Adipocyte (in vitro differentiated cells): ENCODE measurements around the gene PPP2R5E.

ENCODE experiments used
- DNase-seq: peaks from one replicate; pipeline ENCODE4 v3.0.0-alpha.2; 2015; ENCODE audit warnings: low read depth
- H3K27me3 ChIP-seq: replicated peaks from 2 replicates; pipeline ENCODE4 v1.7.0; 2013; ENCODE audit warnings: mild to moderate bottlenecking, low read length, moderate library complexity; ENCODE audit not compliant: control insufficient read depth, insufficient read depth
- H3K36me3 ChIP-seq: 2 replicates; pipeline ENCODE4 v1.7.0; 2013; ENCODE audit warnings: low read length, mild to moderate bottlenecking, moderate library complexity; ENCODE audit not compliant: control insufficient read depth, insufficient read depth, severe bottlenecking
- H3K4me1 ChIP-seq: 2 replicates; pipeline ENCODE4 v1.7.0; 2013; ENCODE audit warnings: mild to moderate bottlenecking, low read length, moderate library complexity; ENCODE audit not compliant: control insufficient read depth, insufficient read depth
- H3K4me3 ChIP-seq: 2 replicates; pipeline ENCODE4 v1.7.0; 2013; ENCODE audit warnings: mild to moderate bottlenecking, low read length, moderate library complexity
- H3K9ac ChIP-seq: 2 replicates; pipeline ENCODE4 v1.7.0; 2013; ENCODE audit warnings: mild to moderate bottlenecking, low read length, moderate library complexity
- H3K9me3 ChIP-seq: 2 replicates; pipeline ENCODE4 v1.7.0; 2013; ENCODE audit warnings: mild to moderate bottlenecking, low read length, moderate library complexity; ENCODE audit not compliant: control insufficient read depth

The PPP2R5E gene

GRCh38 chr14:63401646-63402045, 141.5 kb downstream of the PPP2R5E start:
- no peaks in the 10 kb centered on the region for H3K27me3 ChIP-seq
- peaks cover 5% of the 10 kb centered on the region for H3K36me3 ChIP-seq
- no peak for DNase-seq
- no peak overlapping the region for H3K9ac ChIP-seq
- no peaks in the 10 kb centered on the region for H3K9me3 ChIP-seq
- no peak overlapping the region for H3K4me3 ChIP-seq
- H3K4me1 ChIP-seq: no peaks in the 10 kb centered on the region

GRCh38 chr14:63398952-63399351, 144.2 kb downstream of the PPP2R5E start:
- Histone ChIP-seq H3K9ac (no peak overlapping the region), H3K4me3 (no peak overlapping the region), H3K36me3 (peaks cover 5% of the 10 kb centered on the region), H3K9me3 (no peaks in the 10 kb centered on the region), H3K4me1 (peaks cover 5% of the 10 kb centered on the region), H3K27me3 (no peaks in the 10 kb centered on the region)
- no peak for DNase-seq

GRCh38 chr14:63394841-63395240, 148.3 kb downstream of the PPP2R5E start:
- no peak for DNase-seq
- H3K9ac ChIP-seq: no peak overlapping the region
- no peak overlapping the region for H3K4me3 ChIP-seq
- peaks cover 20% of the 10 kb centered on the region for H3K36me3 ChIP-seq
- H3K9me3 ChIP-seq: no peaks in the 10 kb centered on the region
- peaks cover 5% of the 10 kb centered on the region for H3K4me1 ChIP-seq
- no peaks in the 10 kb centered on the region for H3K27me3 ChIP-seq

- Histone ChIP-seq H3K4me3 (no peak overlapping the region), H3K36me3 (peaks cover 20% of the 10 kb centered on the region), H3K9ac (no peak overlapping the region), H3K4me1 (peaks cover 5% of the 10 kb centered on the region), H3K9me3 (no peaks in the 10 kb centered on the region), H3K27me3 (no peaks in the 10 kb centered on the region)
- no peak for DNase-seq
These were observed 148.7 kb downstream of the PPP2R5E start for GRCh38 chr14:63394432-63394831.

GRCh38 chr14:63393012-63393411, 150.2 kb downstream of the PPP2R5E start:
- no peaks in the 10 kb centered on the region for H3K9me3 ChIP-seq
- H3K4me1 ChIP-seq: peaks cover 5% of the 10 kb centered on the region
- no peaks in the 10 kb centered on the region for H3K27me3 ChIP-seq
- H3K36me3 ChIP-seq: peaks cover 16% of the 10 kb centered on the region
- no peak overlapping the region for H3K9ac ChIP-seq
- no peak overlapping the region for H3K4me3 ChIP-seq
- no peak for DNase-seq

- Histone ChIP-seq H3K9me3 (no peaks in the 10 kb centered on the region), H3K36me3 (peaks cover 20% of the 10 kb centered on the region)
These were observed 150.9 kb downstream of the PPP2R5E start for GRCh38 chr14:63392236-63392635.

GRCh38 chr14:63388766-63389431, 154.3 kb downstream of the PPP2R5E start:
- no peaks in the 10 kb centered on the region for H3K9me3 ChIP-seq
- no peaks in the 10 kb centered on the region for H3K4me1 ChIP-seq
- H3K4me3 ChIP-seq: no peak overlapping the region
- no peak overlapping the region for H3K9ac ChIP-seq
- no peaks in the 10 kb centered on the region for H3K27me3 ChIP-seq
- DNase-seq: peak; percentile 79
- peaks cover 40% of the 10 kb centered on the region for H3K36me3 ChIP-seq

More at GRCh38 chr14:63392236-63392635, 150.9 kb downstream of the PPP2R5E start:
- DNase-seq: peak; percentile 7
- H3K9ac ChIP-seq: no peak overlapping the region
- H3K27me3 ChIP-seq: no peaks in the 10 kb centered on the region
- H3K4me3 ChIP-seq: no peak overlapping the region
- peaks cover 5% of the 10 kb centered on the region for H3K4me1 ChIP-seq

- no peak overlapping the region for H3K4me3 ChIP-seq
- no peak overlapping the region for H3K9ac ChIP-seq
- H3K9me3 ChIP-seq: no peaks in the 10 kb centered on the region
- H3K4me1 ChIP-seq: no peaks in the 10 kb centered on the region
- DNase-seq: no peak
- H3K27me3 ChIP-seq: no peaks in the 10 kb centered on the region
- H3K36me3 ChIP-seq: peaks cover 41% of the 10 kb centered on the region
These were observed 155.5 kb downstream of the PPP2R5E start for GRCh38 chr14:63387711-63388110.

- Histone ChIP-seq H3K9me3 (no peaks in the 10 kb centered on the region), H3K27me3 (no peaks in the 10 kb centered on the region), H3K4me1 (no peaks in the 10 kb centered on the region), H3K9ac (no peak overlapping the region), H3K4me3 (no peak overlapping the region), H3K36me3 (peaks cover 59% of the 10 kb centered on the region)
- no peak for DNase-seq
These were observed 159.3 kb downstream of the PPP2R5E start for GRCh38 chr14:63383776-63384367.

GRCh38 chr14:63378444-63378843, 164.7 kb downstream of the PPP2R5E start:
- DNase-seq: no peak
- Histone ChIP-seq H3K4me1 (peaks cover 3% of the 10 kb centered on the region), H3K9me3 (no peaks in the 10 kb centered on the region), H3K4me3 (no peak overlapping the region), H3K36me3 (peaks cover 45% of the 10 kb centered on the region), H3K27me3 (no peaks in the 10 kb centered on the region), H3K9ac (no peak overlapping the region)

- peaks cover 3% of the 10 kb centered on the region for H3K4me1 ChIP-seq
- no peaks in the 10 kb centered on the region for H3K9me3 ChIP-seq
- H3K36me3 ChIP-seq: peaks cover 30% of the 10 kb centered on the region
- no peak overlapping the region for H3K9ac ChIP-seq
- H3K27me3 ChIP-seq: no peaks in the 10 kb centered on the region
- H3K4me3 ChIP-seq: no peak overlapping the region
- DNase-seq: peak; percentile 19
These were observed 167.4 kb downstream of the PPP2R5E start for GRCh38 chr14:63375769-63376168.
